Measurements from ENCODE around the gene MYO19.

Gene MYO19

DNA sequence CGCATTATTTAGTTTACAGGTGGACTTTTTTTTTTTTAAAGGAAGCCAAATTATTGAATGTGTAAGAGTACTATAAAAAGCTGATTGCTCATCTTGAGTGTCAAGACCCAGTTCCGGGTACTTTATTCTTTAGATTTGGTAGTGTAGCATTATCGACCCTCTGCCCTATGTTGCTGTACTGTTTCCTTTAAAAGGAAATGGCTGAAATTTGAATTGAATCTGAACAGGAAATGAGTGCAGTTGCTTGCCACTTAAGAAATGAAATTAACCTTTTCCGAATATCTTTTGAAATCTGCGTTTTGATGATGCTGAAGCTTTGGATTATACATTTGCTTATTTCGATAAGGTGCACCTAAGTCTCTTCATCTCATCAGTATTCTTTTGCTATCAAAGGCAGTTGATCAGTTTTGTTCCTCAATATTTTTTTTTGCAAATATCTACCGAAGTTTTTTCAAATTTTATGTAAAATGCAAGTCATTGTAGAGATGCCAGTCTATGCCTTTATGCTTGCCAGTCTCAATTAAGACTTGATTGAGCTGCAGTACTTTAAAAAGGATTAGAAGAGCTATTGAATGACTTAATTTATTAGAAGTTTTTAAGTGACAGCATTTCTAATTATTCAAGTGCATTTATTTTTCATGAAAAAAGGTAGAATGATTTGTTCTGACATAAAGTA, 11.9 kb upstream of the MYO19 start:
- peaks cover 18% of the 10 kb centered on the region for H3K4me1 ChIP-seq (ENCODE audit: control insufficient read depth, insufficient read depth, low read length)
- H3K9me3 ChIP-seq (ENCODE audit: control insufficient read depth, insufficient read depth, low read length), result no peaks in the 10 kb centered on the region
- H3K4me3 ChIP-seq (ENCODE audit: low read depth, low read length), result peak overlapping the region; percentile 98
- peak overlapping the region; percentile 93 for H3K27ac ChIP-seq (ENCODE audit: low read depth, low read length)
- peak overlapping the region; percentile 91 for H3K9ac ChIP-seq (ENCODE audit: low read depth, low read length)
- H3K27me3 ChIP-seq (ENCODE audit: control insufficient read depth, insufficient read depth, low read length), result no peaks in the 10 kb centered on the region
- H3K36me3 ChIP-seq (ENCODE audit: control insufficient read depth, insufficient read depth, low read length), result no peaks in the 10 kb centered on the region

DNA sequence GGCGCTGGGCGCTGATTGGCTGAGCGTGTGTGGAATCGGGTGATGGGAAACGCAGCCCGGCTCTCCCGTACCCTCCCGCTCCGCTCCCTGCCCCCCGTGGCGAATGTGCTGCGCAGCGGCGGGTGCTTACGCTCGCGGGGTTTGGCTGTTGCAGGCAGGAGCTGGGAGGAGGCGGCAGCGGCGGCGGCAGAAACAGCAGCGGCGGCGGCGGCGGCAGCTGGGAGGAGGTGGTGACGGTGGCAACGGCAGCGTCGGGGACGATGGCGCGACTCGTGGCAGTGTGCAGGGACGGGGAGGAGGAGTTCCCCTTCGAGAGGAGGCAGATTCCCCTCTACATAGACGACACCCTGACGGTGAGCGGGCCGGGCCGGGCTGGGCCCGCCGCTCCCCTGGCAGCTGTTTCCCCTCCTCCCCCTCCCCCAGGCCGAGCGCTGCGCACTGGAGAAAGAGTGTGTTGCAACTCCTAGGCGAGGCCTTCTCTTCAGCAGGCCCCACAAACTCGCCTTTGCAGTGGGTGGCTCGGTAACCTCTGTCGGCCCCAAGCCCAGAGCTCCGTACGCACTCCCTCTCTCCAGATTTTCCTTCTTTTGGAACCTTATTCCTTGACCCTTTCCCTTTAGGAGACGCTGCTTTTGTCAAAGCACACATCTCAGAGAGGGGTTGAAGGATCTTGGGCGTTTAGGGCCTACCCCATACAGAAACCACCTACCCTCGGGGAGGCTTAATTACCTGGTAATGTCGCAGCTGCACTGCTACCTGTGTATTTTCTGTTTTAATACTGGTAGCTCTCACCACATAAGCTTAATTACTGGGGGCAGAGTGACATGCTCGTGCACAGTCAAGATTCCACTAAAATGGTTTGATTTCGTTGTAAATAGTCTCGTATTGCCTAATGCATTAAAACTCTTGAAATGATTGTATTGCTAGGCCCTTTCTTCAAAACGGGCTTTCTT, 11.1 kb upstream of the MYO19 start:
- H3K4me1 ChIP-seq (ENCODE audit: control insufficient read depth, insufficient read depth, low read length), result peaks cover 18% of the 10 kb centered on the region

DNA sequence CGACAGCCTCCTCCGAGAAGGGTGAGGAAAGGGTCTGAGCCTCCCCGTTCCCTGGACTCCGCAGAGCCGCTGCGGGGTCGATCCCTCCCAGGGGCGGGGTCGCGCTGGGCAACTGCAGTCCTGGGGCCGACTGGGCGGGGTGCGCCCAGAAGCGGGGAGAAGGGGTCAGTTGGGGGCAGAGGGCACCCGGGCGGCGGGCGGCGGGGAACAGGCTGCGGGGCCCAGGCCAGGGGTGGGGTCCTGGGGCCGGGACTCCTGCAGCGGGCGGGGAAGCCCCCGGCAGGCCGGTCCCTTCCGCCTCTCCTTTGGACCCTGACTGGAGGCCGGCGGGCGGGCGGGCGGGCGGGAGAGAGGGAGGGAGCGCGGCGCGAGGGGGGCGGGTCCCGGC, 10.4 kb upstream of the MYO19 start:
- Histone ChIP-seq H3K4me3 (ENCODE audit: low read depth, low read length) (peak overlapping the region; percentile 100), H3K9me3 (ENCODE audit: control insufficient read depth, insufficient read depth, low read length) (no peaks in the 10 kb centered on the region), H3K27ac (ENCODE audit: low read depth, low read length) (peak overlapping the region; percentile 98), H3K27me3 (ENCODE audit: control insufficient read depth, insufficient read depth, low read length) (no peaks in the 10 kb centered on the region), H3K36me3 (ENCODE audit: control insufficient read depth, insufficient read depth, low read length) (no peaks in the 10 kb centered on the region), H3K9ac (ENCODE audit: low read depth, low read length) (peak overlapping the region; percentile 85; the same call in 1 of the 2 replicates), H3K4me1 (ENCODE audit: control insufficient read depth, insufficient read depth, low read length) (peaks cover 18% of the 10 kb centered on the region)

More for the DNA sequence above, 11.1 kb upstream of the MYO19 start:
- H3K36me3 ChIP-seq (ENCODE audit: control insufficient read depth, insufficient read depth, low read length), result no peaks in the 10 kb centered on the region
- peak overlapping the region; percentile 93 for H3K27ac ChIP-seq (ENCODE audit: low read depth, low read length)
- H3K9ac ChIP-seq (ENCODE audit: low read depth, low read length), result peak overlapping the region; percentile 91
- H3K27me3 ChIP-seq (ENCODE audit: control insufficient read depth, insufficient read depth, low read length), result no peaks in the 10 kb centered on the region
- no peaks in the 10 kb centered on the region for H3K9me3 ChIP-seq (ENCODE audit: control insufficient read depth, insufficient read depth, low read length)
- H3K4me3 ChIP-seq (ENCODE audit: low read depth, low read length), result peak overlapping the region; percentile 98

DNA sequence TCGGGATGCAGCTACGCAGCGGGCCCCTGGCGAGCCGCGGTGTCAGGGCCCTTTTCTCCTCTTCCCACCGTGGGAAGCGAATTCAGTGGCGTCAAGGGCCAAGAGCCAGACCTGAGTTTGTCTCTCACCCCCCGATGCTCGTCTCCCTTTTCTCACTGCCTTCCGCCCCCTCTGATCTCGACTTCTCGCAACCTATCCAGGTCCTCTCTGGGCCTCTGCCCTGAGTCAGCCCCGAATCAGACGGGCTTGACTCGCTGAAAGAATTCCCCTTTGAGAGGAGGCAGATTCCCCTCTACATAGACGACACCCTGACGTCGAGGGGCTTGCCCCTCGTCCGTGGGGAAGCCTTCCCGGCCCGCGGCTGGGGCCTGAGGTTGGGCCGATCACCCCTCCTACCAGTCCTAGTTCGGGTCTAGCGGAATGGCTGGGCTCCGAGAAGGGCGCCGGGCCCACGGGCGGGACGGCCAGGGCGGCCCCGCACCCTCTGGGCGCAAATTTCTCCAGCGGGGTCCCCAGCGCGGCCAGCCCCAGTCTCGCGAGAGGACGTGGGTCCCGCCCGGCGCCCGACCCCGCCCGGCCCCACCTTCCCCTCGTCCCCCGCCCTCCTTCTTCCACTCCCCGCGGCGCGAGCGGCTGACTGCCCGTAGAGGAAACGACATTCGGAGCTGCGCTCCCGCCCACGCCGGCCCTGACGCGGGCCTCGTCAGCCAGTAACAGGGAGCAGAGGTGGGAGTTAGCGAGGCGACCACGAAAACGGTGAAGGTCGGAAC, 9.8 kb upstream of the MYO19 start, which contains the start of gene GGNBP2:
TSS of gene GGNBP2 (plus strand) at position 613 of the 770 bp plus-strand sequence. CDS start 806 bp downstream, outside the sequence.
- Histone ChIP-seq H3K27me3 (ENCODE audit: control insufficient read depth, insufficient read depth, low read length) (no peaks in the 10 kb centered on the region), H3K9ac (ENCODE audit: low read depth, low read length) (peak within 1 kb of the TSS; percentile 91), H3K9me3 (ENCODE audit: control insufficient read depth, insufficient read depth, low read length) (no peaks in the 10 kb centered on the region), H3K4me3 (ENCODE audit: low read depth, low read length) (peak within 1 kb of the TSS; percentile 100), H3K27ac (ENCODE audit: low read depth, low read length) (peak within 1 kb of the TSS; percentile 98), H3K4me1 (ENCODE audit: control insufficient read depth, insufficient read depth, low read length) (peaks cover 18% of the 10 kb centered on the region), H3K36me3 (ENCODE audit: control insufficient read depth, insufficient read depth, low read length) (no peaks in the 10 kb centered on the region)

DNA sequence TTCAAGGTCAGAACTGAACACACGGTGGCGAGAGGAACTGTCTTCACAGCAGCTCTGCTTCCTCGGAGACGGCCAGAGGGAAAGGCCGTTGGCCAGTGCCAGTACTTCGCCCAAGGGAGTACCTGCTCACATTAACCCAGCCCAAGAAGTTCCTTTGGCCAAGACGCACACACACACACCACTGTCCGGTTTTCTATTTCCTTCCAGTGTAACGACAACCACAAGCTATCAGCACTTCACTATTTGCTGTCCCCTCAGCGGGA, 9.3 kb upstream of the MYO19 start:
- peak overlapping the region; percentile 100 for H3K4me3 ChIP-seq (ENCODE audit: low read depth, low read length)
- H3K36me3 ChIP-seq (ENCODE audit: control insufficient read depth, insufficient read depth, low read length), result peaks cover 3% of the 10 kb centered on the region
- peak overlapping the region; percentile 98 for H3K27ac ChIP-seq (ENCODE audit: low read depth, low read length)
- no peaks in the 10 kb centered on the region for H3K9me3 ChIP-seq (ENCODE audit: control insufficient read depth, insufficient read depth, low read length)
- peak overlapping the region; percentile 80 for H3K9ac ChIP-seq (ENCODE audit: low read depth, low read length)
- H3K4me1 ChIP-seq (ENCODE audit: control insufficient read depth, insufficient read depth, low read length), result peaks cover 18% of the 10 kb centered on the region
- H3K27me3 ChIP-seq (ENCODE audit: control insufficient read depth, insufficient read depth, low read length), result no peaks in the 10 kb centered on the region

DNA sequence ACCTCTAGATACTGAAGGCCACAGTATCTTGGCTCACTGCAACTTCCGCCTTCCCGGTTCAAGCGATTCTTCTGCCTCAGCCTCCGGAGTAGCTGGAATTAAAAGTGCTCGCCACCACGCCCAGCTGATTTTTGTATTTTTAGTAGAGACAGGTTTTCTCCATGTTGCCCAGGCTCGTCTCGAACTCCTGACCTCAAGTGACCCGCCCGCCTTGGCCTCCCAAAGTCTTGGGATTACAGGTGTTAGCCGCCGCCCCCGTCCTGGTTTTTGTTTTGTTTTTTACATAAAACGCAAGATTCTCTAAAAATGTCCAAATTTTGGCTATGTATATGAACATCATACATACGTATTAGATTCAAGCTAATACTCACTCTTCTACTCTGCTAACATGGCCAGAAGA, 8.1 kb upstream of the MYO19 start:
- H3K4me3 ChIP-seq (ENCODE audit: low read depth, low read length), result no peak overlapping the region
- peaks cover 15% of the 10 kb centered on the region for H3K36me3 ChIP-seq (ENCODE audit: control insufficient read depth, insufficient read depth, low read length)
- peaks cover 14% of the 10 kb centered on the region for H3K4me1 ChIP-seq (ENCODE audit: control insufficient read depth, insufficient read depth, low read length)
- H3K9me3 ChIP-seq (ENCODE audit: control insufficient read depth, insufficient read depth, low read length), result no peaks in the 10 kb centered on the region
- no peak overlapping the region for H3K9ac ChIP-seq (ENCODE audit: low read depth, low read length)
- no peak overlapping the region for H3K27ac ChIP-seq (ENCODE audit: low read depth, low read length)
- H3K27me3 ChIP-seq (ENCODE audit: control insufficient read depth, insufficient read depth, low read length), result no peaks in the 10 kb centered on the region

DNA sequence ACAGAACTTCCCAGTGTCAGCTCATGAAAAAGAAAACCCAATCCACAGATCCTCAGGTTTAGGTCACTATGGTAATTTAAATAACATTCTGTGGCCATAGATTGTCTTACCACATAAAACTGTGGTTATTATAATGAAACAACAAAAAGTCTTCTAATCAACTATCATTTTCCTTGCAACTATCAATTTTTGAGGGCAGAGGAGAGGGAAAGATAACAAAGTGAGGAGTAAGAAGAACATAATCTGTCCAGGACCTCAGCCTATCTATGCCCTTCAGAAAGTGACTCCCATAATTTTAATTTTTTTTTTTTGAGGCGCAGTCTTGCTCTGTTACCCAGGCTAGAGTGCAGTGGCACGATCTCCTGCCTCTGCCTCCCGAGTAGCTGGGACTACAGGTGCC, 6.0 kb upstream of the MYO19 start:
- Histone ChIP-seq H3K27ac (ENCODE audit: low read depth, low read length) (no peak overlapping the region), H3K27me3 (ENCODE audit: control insufficient read depth, insufficient read depth, low read length) (no peaks in the 10 kb centered on the region), H3K36me3 (ENCODE audit: control insufficient read depth, insufficient read depth, low read length) (peaks cover 24% of the 10 kb centered on the region), H3K4me3 (ENCODE audit: low read depth, low read length) (no peak overlapping the region), H3K4me1 (ENCODE audit: control insufficient read depth, insufficient read depth, low read length) (peaks cover 2% of the 10 kb centered on the region; the same call in 1 of the 2 replicates), H3K9me3 (ENCODE audit: control insufficient read depth, insufficient read depth, low read length) (no peaks in the 10 kb centered on the region), H3K9ac (ENCODE audit: low read depth, low read length) (no peak overlapping the region)

DNA sequence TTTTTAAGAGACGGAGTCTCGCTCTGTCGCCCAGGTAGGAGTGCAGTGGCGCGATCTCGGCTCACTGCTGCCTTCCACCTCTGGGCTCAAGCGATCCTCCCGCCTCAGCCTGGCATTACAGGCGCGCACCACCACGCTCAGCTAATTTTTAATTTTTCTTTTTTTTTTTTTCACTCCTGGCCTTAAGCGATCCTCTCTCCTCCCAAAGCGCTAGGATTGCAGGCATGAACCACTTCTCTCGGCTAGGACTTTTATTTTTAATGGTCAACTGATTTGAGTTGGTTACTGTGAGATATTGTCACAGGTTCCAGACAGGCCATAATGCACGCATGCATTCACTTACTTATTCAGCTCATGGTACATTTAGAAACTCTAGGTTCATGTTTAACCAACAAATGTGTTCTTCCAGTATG, 1.0 kb upstream of the MYO19 start:
- peak overlapping the region; percentile 92 for H3K9ac ChIP-seq (ENCODE audit: low read depth, low read length)
- no peaks in the 10 kb centered on the region for H3K27me3 ChIP-seq (ENCODE audit: control insufficient read depth, insufficient read depth, low read length)
- H3K4me3 ChIP-seq (ENCODE audit: low read depth, low read length), result peak overlapping the region; percentile 91
- H3K9me3 ChIP-seq (ENCODE audit: control insufficient read depth, insufficient read depth, low read length), result no peaks in the 10 kb centered on the region
- H3K27ac ChIP-seq (ENCODE audit: low read depth, low read length), result peak overlapping the region; percentile 98
- peaks cover 55% of the 10 kb centered on the region for H3K36me3 ChIP-seq (ENCODE audit: control insufficient read depth, insufficient read depth, low read length)
- peaks cover 8% of the 10 kb centered on the region; the same call in 1 of the 2 replicates for H3K4me1 ChIP-seq (ENCODE audit: control insufficient read depth, insufficient read depth, low read length)

DNA sequence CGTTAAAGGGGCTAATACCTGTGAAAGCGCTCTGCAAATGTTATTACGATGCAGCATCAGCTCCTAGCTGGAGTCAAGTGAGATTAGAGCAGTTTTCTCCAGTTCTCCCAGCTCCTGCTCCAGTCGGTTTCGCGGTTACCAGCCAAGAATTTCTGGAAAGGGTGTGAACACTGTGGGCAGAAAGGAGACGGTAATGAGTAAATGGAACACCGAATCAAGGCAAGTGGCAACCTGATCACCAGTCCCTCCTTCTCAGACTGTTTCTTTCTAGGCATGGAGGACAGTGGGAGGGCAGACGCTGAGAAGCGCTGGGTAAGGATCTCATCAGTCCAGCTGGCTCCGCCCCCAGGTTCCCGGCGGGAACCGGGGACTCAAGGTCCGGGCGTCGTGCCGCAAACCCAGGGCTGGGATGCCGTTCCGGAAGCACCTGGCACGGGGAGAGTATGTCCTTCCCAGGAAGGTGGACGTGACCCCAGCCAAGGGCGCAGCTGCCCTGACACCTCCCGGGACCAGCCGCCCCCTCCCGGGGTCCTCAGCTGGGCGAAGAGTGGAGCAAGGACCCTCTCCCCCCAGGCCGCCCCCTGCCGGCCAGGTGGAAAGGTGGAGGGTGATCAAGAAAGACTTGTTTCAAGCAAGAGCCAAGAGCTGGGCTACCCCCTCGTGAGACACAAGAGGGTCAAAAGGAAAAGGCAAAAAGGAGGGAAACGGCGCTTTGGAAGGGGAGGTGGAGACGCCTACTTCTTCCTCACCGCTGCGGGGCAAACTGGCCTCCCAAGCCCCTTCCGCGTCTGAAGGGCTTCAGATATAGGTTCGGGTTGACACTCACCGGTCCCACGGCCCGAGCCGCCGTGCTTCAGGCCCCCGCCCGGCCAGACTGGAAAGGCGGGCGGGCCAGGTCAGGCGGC, 481 bp downstream of the MYO19 start:
- peak overlapping the region; percentile 91 for H3K4me3 ChIP-seq (ENCODE audit: low read depth, low read length)
- no peaks in the 10 kb centered on the region for H3K9me3 ChIP-seq (ENCODE audit: control insufficient read depth, insufficient read depth, low read length)
- peak overlapping the region; percentile 92 for H3K9ac ChIP-seq (ENCODE audit: low read depth, low read length)
- peaks cover 8% of the 10 kb centered on the region; the same call in 1 of the 2 replicates for H3K4me1 ChIP-seq (ENCODE audit: control insufficient read depth, insufficient read depth, low read length)
- peak overlapping the region; percentile 98 for H3K27ac ChIP-seq (ENCODE audit: low read depth, low read length)
- H3K36me3 ChIP-seq (ENCODE audit: control insufficient read depth, insufficient read depth, low read length), result peaks cover 68% of the 10 kb centered on the region
- H3K27me3 ChIP-seq (ENCODE audit: control insufficient read depth, insufficient read depth, low read length), result no peaks in the 10 kb centered on the region

DNA sequence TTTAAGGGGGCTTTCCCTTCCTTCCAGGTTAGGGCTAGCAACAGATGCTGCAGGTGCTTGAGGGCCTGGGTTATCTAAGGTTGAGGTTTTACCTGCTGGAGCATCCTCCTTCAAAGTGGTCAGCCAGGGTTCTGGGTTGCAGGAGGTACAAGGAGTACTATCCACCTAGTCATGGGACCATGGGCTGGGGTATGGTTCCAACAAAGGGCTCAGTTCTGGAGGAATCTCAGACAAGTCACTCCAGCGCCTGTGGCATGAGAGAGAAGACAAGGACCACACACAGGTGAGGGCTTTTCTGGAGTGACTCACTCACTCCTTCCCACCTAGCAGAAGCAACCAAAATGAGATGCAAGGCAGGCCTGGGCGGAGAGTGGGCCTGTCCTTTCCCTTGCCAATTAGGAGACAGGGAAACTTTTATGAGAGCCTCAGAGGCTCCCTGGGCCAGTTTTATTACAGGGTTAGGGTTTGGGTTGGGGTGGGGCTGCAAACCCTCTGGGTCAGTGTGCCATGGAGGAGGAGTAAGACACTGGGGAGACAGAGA, 2.2 kb downstream of the MYO19 start:
- Histone ChIP-seq H3K27me3 (ENCODE audit: control insufficient read depth, insufficient read depth, low read length) (no peaks in the 10 kb centered on the region), H3K9ac (ENCODE audit: low read depth, low read length) (no peak overlapping the region), H3K9me3 (ENCODE audit: control insufficient read depth, insufficient read depth, low read length) (no peaks in the 10 kb centered on the region), H3K4me1 (ENCODE audit: control insufficient read depth, insufficient read depth, low read length) (peaks cover 8% of the 10 kb centered on the region; the same call in 1 of the 2 replicates), H3K27ac (ENCODE audit: low read depth, low read length) (no peak overlapping the region), H3K4me3 (ENCODE audit: low read depth, low read length) (no peak overlapping the region), H3K36me3 (ENCODE audit: control insufficient read depth, insufficient read depth, low read length) (peaks cover 68% of the 10 kb centered on the region)
